H1 (cell line): ENCODE data around the gene TMEM254. TPM values are rescaled to one million over a fixed set of nuclear protein-coding genes. Genes with fewer than 3 reads are reported as not detected.

Experiments
- CTCF ChIA-PET: fragments of 300-600 bp; sonication (Branson Sonifier 250); formaldehyde crosslinking; loops from one replicate; lab custom pipeline; 2021; ENCODE audit not compliant: partially characterized antibody; lab: Charles Lee
- POLR2A ChIA-PET: fragments of 300-600 bp; sonication (Branson Sonifier 250); formaldehyde crosslinking; loops from one replicate; lab custom pipeline; 2021; ENCODE audit warnings: inconsistent platforms; ENCODE audit not compliant: partially characterized antibody; lab: Charles Lee
- DNase-seq, 2 experiments: peaks; one replicate each; pipeline versions ENCODE4 v3.0.0 to v3.0.0-alpha.2; 2010 to 2022; ENCODE audit warnings: low spot score in 2 of 2, low read depth in 1 of 2, mixed read lengths in 1 of 2
- FAIRE-seq: peaks from 2 replicates; lab custom pipeline; 2011; peaks lifted over from hg19 to GRCh38; lab: Jason Lieb, UNC
- H2AFZ ChIP-seq: 2 replicates; pipeline ENCODE4 v1.8.1; 2012; ENCODE audit warnings: low read length, inconsistent platforms
- H2AK5ac ChIP-seq: 2 replicates; pipeline ENCODE4 v1.6.1; 2013; ENCODE audit warnings: low read depth, low read length
- H2BK120ac ChIP-seq: replicated peaks from 2 replicates; pipeline ENCODE3; 2013; ENCODE audit warnings: low read depth, low read length, inconsistent platforms
- H2BK12ac ChIP-seq: 2 replicates; pipeline ENCODE4 v1.6.1; 2013; ENCODE audit warnings: low read depth, low read length
- H2BK15ac ChIP-seq: 2 replicates; pipeline ENCODE4 v1.6.1; 2013; ENCODE audit warnings: low read length
- H2BK20ac ChIP-seq: 2 replicates; pipeline ENCODE4 v1.6.1; 2013; ENCODE audit warnings: low read length
- H2BK5ac ChIP-seq: 2 replicates; pipeline ENCODE4 v1.6.1; 2013; ENCODE audit warnings: low read depth, low read length
- H3K14ac ChIP-seq: 2 replicates; pipeline ENCODE4 v1.6.1; 2013; ENCODE audit warnings: inconsistent platforms; ENCODE audit not compliant: insufficient read length
- H3K18ac ChIP-seq: 2 replicates; pipeline ENCODE4 v1.6.1; 2013; ENCODE audit warnings: low read length; ENCODE audit errors: extremely low read depth
- H3K23ac ChIP-seq: 2 replicates; pipeline ENCODE4 v1.6.1; 2013; ENCODE audit warnings: inconsistent platforms; ENCODE audit not compliant: insufficient read length
- H3K23me2 ChIP-seq: 2 replicates; pipeline ENCODE4 v1.6.1; 2013; ENCODE audit warnings: low read depth, low read length
- H3K27ac ChIP-seq: 2 replicates; pipeline ENCODE4 v1.6.1; 2011; ENCODE audit warnings: low read depth, low read length, inconsistent platforms
- H3K27me3 ChIP-seq, 4 experiments: replicated peaks in 1 of 4; 1 replicate in 1 of 4; 2 replicates in 3 of 4; pipeline versions ENCODE4 v1.6.1 to v1.8.1; 2011 to 2013; ENCODE audit warnings: low read length in 3 of 4, mild to moderate bottlenecking in 3 of 4, inconsistent platforms in 2 of 4, mixed read lengths in 2 of 4, moderate library complexity in 1 of 4; ENCODE audit not compliant: control insufficient read depth in 3 of 4, insufficient read depth in 3 of 4; ENCODE audit errors: extremely low read depth in 1 of 4
- H3K36me3 ChIP-seq, 4 experiments: 2 replicates each; pipeline versions ENCODE4 v1.6.1 to v1.8.1; 2011 to 2013; ENCODE audit warnings: mild to moderate bottlenecking in 4 of 4, low read length in 3 of 4, moderate library complexity in 2 of 4, control low read depth in 1 of 4, inconsistent platforms in 1 of 4; ENCODE audit not compliant: insufficient read depth in 4 of 4, control insufficient read depth in 2 of 4
- H3K4ac ChIP-seq: replicated peaks from 2 replicates; pipeline ENCODE3; 2013; ENCODE audit warnings: low read length, low read depth, mixed read lengths, inconsistent platforms; ENCODE audit not compliant: insufficient read length
- H3K4me1 ChIP-seq, 4 experiments: replicated peaks in 1 of 4; 1 replicate in 1 of 4; 2 replicates in 3 of 4; pipeline versions ENCODE4 v1.6.1 to v1.8.1; 2011 to 2013; ENCODE audit warnings: low read length in 3 of 4, inconsistent platforms in 2 of 4, mixed read lengths in 1 of 4; ENCODE audit not compliant: insufficient read depth in 4 of 4, control insufficient read depth in 3 of 4
- H3K4me2 ChIP-seq, 2 experiments: 2 replicates each; pipeline versions ENCODE4 v1.6.1 to v1.8.1; 2011 to 2013; ENCODE audit warnings: low read depth in 2 of 2, low read length in 2 of 2, control low read depth in 1 of 2, inconsistent platforms in 1 of 2, mild to moderate bottlenecking in 1 of 2; ENCODE audit not compliant: insufficient read depth in 1 of 2
- H3K4me3 ChIP-seq, 4 experiments: fragments of 200-600, 300-600 bp in 1 of 4; sonication (generic), shearing (Covaris generic), sonication (Bioruptor Twin) in 1 of 4; 2 replicates each; pipeline versions ENCODE4 v1.5.1 to v1.8.1; 2011 to 2016; ENCODE audit warnings: low read length in 4 of 4, low read depth in 3 of 4, control low read depth in 2 of 4, inconsistent platforms in 2 of 4, mild to moderate bottlenecking in 2 of 4, mixed read lengths in 1 of 4, moderate library complexity in 1 of 4; ENCODE audit not compliant: insufficient read depth in 2 of 4; ENCODE audit errors: extremely low read depth in 1 of 4
- H3K56ac ChIP-seq: replicated peaks from 2 replicates; pipeline ENCODE3; 2013; ENCODE audit warnings: low read depth, mild to moderate bottlenecking, mixed read lengths, low read length, inconsistent platforms; ENCODE audit not compliant: insufficient read length
- H3K79me1 ChIP-seq: 2 replicates; pipeline ENCODE4 v1.6.1; 2013; ENCODE audit warnings: low read depth, low read length, control low read depth
- H3K79me2 ChIP-seq, 2 experiments: 2 replicates each; pipeline versions ENCODE4 v1.6.1 to v1.8.1; 2012 to 2013; ENCODE audit warnings: low read length in 2 of 2, mild to moderate bottlenecking in 2 of 2, inconsistent platforms in 1 of 2; ENCODE audit not compliant: insufficient read depth in 2 of 2, control insufficient read depth in 1 of 2
- H3K9ac ChIP-seq, 4 experiments: replicated peaks in 1 of 4; 1 replicate in 1 of 4; 2 replicates in 3 of 4; pipeline versions ENCODE4 v1.6.1 to v1.8.1; 2011 to 2013; ENCODE audit warnings: low read depth in 3 of 4, low read length in 3 of 4, control low read depth in 2 of 4, mild to moderate bottlenecking in 2 of 4, moderate library complexity in 2 of 4, inconsistent platforms in 1 of 4; ENCODE audit errors: extremely low read depth in 1 of 4
- H3K9me3 ChIP-seq, 2 experiments: 2 replicates each; pipeline versions ENCODE4 v1.6.1 to v1.8.1; 2012 to 2013; ENCODE audit warnings: mild to moderate bottlenecking in 2 of 2, moderate library complexity in 2 of 2, control low read depth in 1 of 2, inconsistent platforms in 1 of 2, low read depth in 1 of 2, low read length in 1 of 2, mixed read lengths in 1 of 2; ENCODE audit not compliant: insufficient read depth in 2 of 2
- H4K20me1 ChIP-seq, 2 experiments: replicated peaks in 1 of 2; 2 replicates each; pipeline versions ENCODE3 to v1.8.1; 2011 to 2013; ENCODE audit warnings: inconsistent platforms in 2 of 2, low read length in 2 of 2, mild to moderate bottlenecking in 1 of 2; ENCODE audit not compliant: insufficient read depth in 2 of 2, control insufficient read depth in 1 of 2
- H4K5ac ChIP-seq: 2 replicates; pipeline ENCODE4 v1.6.1; 2013; ENCODE audit warnings: low read length, low read depth, mixed read lengths, inconsistent platforms; ENCODE audit not compliant: insufficient read length
- H4K8ac ChIP-seq: 2 replicates; pipeline ENCODE4 v1.8.0; 2013; ENCODE audit warnings: mild to moderate bottlenecking, moderate library complexity, low read length, inconsistent platforms; ENCODE audit not compliant: insufficient read depth; ENCODE audit errors: extremely low read depth
- H4K91ac ChIP-seq: replicated peaks from 2 replicates; pipeline ENCODE3; 2013; ENCODE audit warnings: low read length, mixed read lengths, inconsistent platforms; ENCODE audit not compliant: insufficient read length
- EZH2 ChIP-seq: fragments of 200-600 bp; sonication (generic); IDR thresholded peaks from 2 replicates; pipeline ENCODE4 v1.7.1; 2012; ENCODE audit warnings: low read depth, mild to moderate bottlenecking, moderate library complexity, low read length, inconsistent platforms; ENCODE audit not compliant: severe bottlenecking
- GTF2F1 ChIP-seq: IDR thresholded peaks from 2 replicates; pipeline ENCODE4 v1.6.1; 2012; ENCODE audit warnings: low read depth, low read length, improper control_type of control experiment, borderline replicate concordance
- HDAC2 ChIP-seq, 2 experiments: fragments of 300-600 bp in 1 of 2; sonication (generic) in 1 of 2; IDR thresholded peaks; 2 replicates each; pipeline ENCODE4 v1.6.1; 2011 to 2012; ENCODE audit warnings: low read depth in 2 of 2, low read length in 2 of 2, mild to moderate bottlenecking in 2 of 2, moderate library complexity in 2 of 2, borderline replicate concordance in 1 of 2, inconsistent platforms in 1 of 2
- HDAC6 ChIP-seq: IDR thresholded peaks from one replicate; pipeline ENCODE4 v1.7.1; 2012; ENCODE audit warnings: low read depth, mild to moderate bottlenecking, inconsistent platforms, low read length, moderate library complexity
- JUN ChIP-seq: IDR thresholded peaks from 2 replicates; pipeline ENCODE4 v1.6.1; 2011; ENCODE audit warnings: low read depth, mild to moderate bottlenecking, improper control_type of control experiment, low read length
- NRF1 ChIP-seq: IDR thresholded peaks from 2 replicates; pipeline ENCODE4 v1.6.1; 2011; ENCODE audit warnings: mild to moderate bottlenecking, low read depth, low read length, improper control_type of control experiment
- POLR2A ChIP-seq, 2 experiments: IDR thresholded peaks; 1 replicate in 1 of 2; 2 replicates in 1 of 2; pipeline ENCODE4 v1.6.1; 2011; ENCODE audit warnings: low read depth in 2 of 2, low read length in 2 of 2, mild to moderate bottlenecking in 2 of 2; ENCODE audit errors: control extremely low read depth in 1 of 2
- POLR2AphosphoS5 ChIP-seq: IDR thresholded peaks from 2 replicates; pipeline ENCODE4 v1.6.1; 2011; ENCODE audit warnings: low read depth, low read length
- SIRT6 ChIP-seq: IDR thresholded peaks from one replicate; pipeline ENCODE4 v1.7.1; 2012; ENCODE audit warnings: low read length, inconsistent platforms
- SP1 ChIP-seq: IDR thresholded peaks from 2 replicates; pipeline ENCODE4 v1.6.1; 2011; ENCODE audit warnings: low read depth, low read length
- SP4 ChIP-seq: IDR thresholded peaks from 2 replicates; pipeline ENCODE4 v1.6.1; 2012; ENCODE audit warnings: low read length, inconsistent platforms
- SRF ChIP-seq: IDR thresholded peaks from 2 replicates; pipeline ENCODE4 v1.6.1; 2011; ENCODE audit warnings: mild to moderate bottlenecking, low read depth, low read length, moderate library complexity
- TBP ChIP-seq: IDR thresholded peaks from 2 replicates; pipeline ENCODE4 v1.6.1; 2011; ENCODE audit warnings: low read depth, low read length, improper control_type of control experiment
- WGBS, 2 experiments: shearing (Covaris generic) in 1 of 2; methylation state at CpG; one replicate each; pipeline versions ENCODE4 v1.1.6 to v1.1.7; 2013 to 2015; ENCODE audit warnings: low lambda C conversion rate in 2 of 2, mixed read lengths in 2 of 2, inconsistent platforms in 1 of 2, low coverage in 1 of 2, missing lambda C conversion rate in 1 of 2; ENCODE audit not compliant: insufficient replicate concordance in 2 of 2, insufficient coverage in 1 of 2, insufficient read length in 1 of 2; ENCODE audit errors: extremely low coverage in 1 of 2, missing lambda C conversion rate in 1 of 2; 5-methylcytosine and 5-hydroxymethylcytosine counted together
- polyA plus RNA-seq, 7 experiments: library from polyadenylated mRNA; depleted of rRNA in 3 of 7; stranded (reverse) in 5 of 7; unstranded in 2 of 7; fragments of >200 nt in 5 of 7; fragments of 200-250 nt in 2 of 7; gene quantifications; 1 replicate in 5 of 7; 2 replicates in 1 of 7; 4 replicates in 1 of 7; pipeline versions ENCODE4 v1.2.1 to v1.2.3, GENCODE V29; 2011 to 2013; ENCODE audit warnings: missing spikeins in 2 of 7, mixed read lengths in 2 of 7
- total RNA-seq: library from RNA; stranded (reverse); fragmentation: NEBNext Ultra II Directional; extraction: Animal tissue kit (Norgen Biotek cat#: 25700); gene quantifications from 2 replicates; pipeline ENCODE4 v1.2.1, GENCODE V29; 2021
- TF ChIP-seq, protein P1 (sequence below): IDR thresholded peaks from 2 replicates; pipeline ENCODE4 v1.6.1; 2011; ENCODE audit warnings: low read depth, mild to moderate bottlenecking, low read length; ENCODE audit not compliant: insufficient read depth

The TMEM254 gene
- total and polyA plus RNA-seq, 2 of the 8 experiments (the other 6 are each of a cell fraction or from before 2014, with no cell fraction given), result 26.9 to 61.2 TPM

DNA sequence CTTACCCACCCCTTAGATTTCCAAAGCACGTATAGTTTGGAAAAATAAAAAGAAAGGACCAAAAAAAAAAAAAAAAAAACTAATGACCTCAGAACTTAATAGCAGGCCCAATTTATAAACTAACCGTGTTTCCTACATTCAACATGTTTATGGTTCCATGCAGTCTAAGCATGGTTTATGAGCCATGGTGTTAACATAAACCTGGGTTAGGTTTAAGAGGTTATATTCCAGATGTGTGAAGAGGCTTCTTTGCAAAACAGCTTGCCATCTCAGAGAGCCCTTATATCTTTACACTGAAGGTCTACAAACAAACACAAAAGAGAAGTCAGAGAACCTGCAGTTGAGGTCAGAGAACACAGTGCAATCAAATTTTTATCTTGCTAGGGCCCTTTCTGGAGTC lies 15.8 kb downstream of the TMEM254 start:
- Histone ChIP-seq H2BK5ac (no peak overlapping the region), H3K14ac (no peak overlapping the region), H2AFZ (no peak overlapping the region), H4K5ac (no peak overlapping the region), H2BK12ac (no peak overlapping the region), H4K91ac (no peak overlapping the region), H4K20me1 (no peaks in the 10 kb centered on the region), H3K4me1 (no peaks in the 10 kb centered on the region), H3K79me1 (no peaks in the 10 kb centered on the region), H3K23ac (no peak overlapping the region), H3K4me2 (no peak overlapping the region), H3K36me3 (peaks cover 0 to 3% (median 1%) of the 10 kb centered on the region in 4 experiments; a peak in 2 of 8 replicates), H3K4ac (no peak overlapping the region), H3K4me3 (no peak overlapping the region), H2BK20ac (no peak overlapping the region), H3K56ac (no peak overlapping the region), H2AK5ac (no peak overlapping the region), H2BK120ac (no peak overlapping the region), H3K18ac (no peak overlapping the region), H3K27ac (no peak overlapping the region), H3K23me2 (no peaks in the 10 kb centered on the region), H2BK15ac (no peak overlapping the region), H3K9ac (no peak overlapping the region), H3K79me2 (no peaks in the 10 kb centered on the region), H4K8ac (no peak overlapping the region), H3K27me3 (no peaks in the 10 kb centered on the region), H3K9me3 (no peaks in the 10 kb centered on the region)
- WGBS, 2 experiments, result 86% methylated on average over 2 of the region's 2 CpGs; no CpG with 5 or more reads in 1 of the 2 experiments
- TF ChIP-seq SP4 (no peak), POLR2AphosphoS5 (no peak), SIRT6 (no peak), HDAC2 (IDR thresholded peaks at IDR 0.05; ENCODE audit: borderline replicate concordance in 1 of 2, low read depth in 2 of 2, low read length in 2 of 2) (no peak), HDAC6 (no peak), TBP (no peak), EZH2 (no peak), GTF2F1 (no peak), SRF (no peak), POLR2A (IDR thresholded peaks at IDR 0.05; ENCODE audit: control extremely low read depth in 1 of 2, low read depth in 2 of 2, low read length in 2 of 2) (no peak), NRF1 (no peak), JUN (no peak), SP1 (no peak)
- TF ChIP-seq, protein P1, sequence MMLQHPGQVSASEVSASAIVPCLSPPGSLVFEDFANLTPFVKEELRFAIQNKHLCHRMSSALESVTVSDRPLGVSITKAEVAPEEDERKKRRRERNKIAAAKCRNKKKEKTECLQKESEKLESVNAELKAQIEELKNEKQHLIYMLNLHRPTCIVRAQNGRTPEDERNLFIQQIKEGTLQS, result no peak
- ChIA-PET POLR2A (interaction anchor here (1.5 kb wide), 1 partner anchor 12 kb away, joined by 6 read pairs; no protein-coding TSS in a partner anchor), CTCF (interaction anchor here (0.6 to 1.2 kb wide), 2 partner anchors 28 to 50 kb away, joined by 3 to 5 read pairs; no protein-coding TSS in a partner anchor)
- DNase-seq (no peak), FAIRE-seq (no peak)
